GM21515 (cell line): ENCODE results near the gene CNTLN.
"Not testable (repeated sequence)": the region's sequence is repeated elsewhere in the genome, so short reads cannot be mapped to it uniquely, and the experiment has no call there.

Experiments used
- ATAC-seq: cut with Tn5 transposase; IDR thresholded peaks from one replicate; pipeline ENCODE4 v1.9.1; 2021; ENCODE audit not compliant: unreplicated experiment

CNTLN gene

GRCh38 chr9:17291766-17292165 lies 156.9 kb downstream of the CNTLN start:
- no peak for ATAC-seq

DNA sequence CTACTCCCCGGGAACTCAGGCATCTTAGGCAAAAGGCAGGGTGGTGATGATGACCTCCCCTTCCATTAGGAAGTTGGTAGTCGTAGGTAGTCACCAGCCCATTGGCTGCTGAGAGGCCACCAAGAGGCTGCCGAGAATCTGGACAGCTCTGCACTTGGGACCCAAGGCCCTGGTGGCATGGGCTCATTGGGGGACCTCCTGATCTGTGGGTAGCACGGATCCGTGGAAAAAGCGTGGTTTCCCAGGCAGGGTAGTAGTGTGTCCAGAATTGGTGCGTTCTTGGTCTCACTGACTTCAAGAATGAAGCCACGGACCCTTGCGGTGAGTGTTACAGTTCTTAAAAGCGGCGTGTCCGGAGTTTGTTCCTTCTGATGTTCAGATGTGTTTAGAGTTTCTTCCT lies 158.8 kb downstream of the CNTLN start:
- ATAC-seq = no peak

DNA sequence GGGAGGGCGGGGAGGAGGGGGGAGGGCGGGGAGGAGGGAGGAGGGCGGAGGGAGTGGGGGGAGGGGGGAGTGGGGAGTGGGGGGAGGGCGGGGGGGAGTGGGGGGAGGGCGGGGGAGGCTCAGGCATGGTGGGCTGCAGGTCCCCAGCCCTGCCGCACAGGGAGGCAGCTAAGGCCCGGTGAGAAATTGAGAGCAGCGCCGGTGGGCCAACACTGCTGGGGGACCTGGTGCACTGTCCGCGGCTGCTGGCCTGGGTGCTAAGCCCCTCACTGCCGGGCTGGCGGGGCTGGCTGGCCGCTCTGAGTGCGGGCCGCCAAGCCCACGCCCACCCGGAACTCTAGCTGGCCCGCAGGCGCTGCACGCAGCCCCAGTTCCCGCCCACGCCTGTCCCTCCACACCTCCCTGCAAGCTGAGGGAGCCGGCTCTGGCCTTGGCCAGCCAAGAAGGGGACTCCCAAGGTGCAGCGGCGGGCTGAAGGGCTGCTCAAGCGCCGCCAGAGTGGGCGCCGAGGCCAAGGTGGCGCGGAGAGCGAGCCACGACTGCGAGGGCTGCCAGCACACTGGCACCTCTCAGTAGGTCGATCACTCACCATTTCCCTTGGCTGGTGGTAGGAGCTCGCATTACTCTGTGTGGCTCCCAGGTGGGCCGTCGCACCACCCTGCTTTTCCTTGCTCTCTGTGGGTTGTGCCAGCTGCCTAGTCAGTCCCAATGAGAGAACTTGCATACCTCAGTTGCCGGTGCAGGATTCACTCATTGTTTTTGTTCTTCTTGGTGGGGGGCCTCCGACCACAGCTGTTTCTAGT lies 160.2 kb downstream of the CNTLN start:
- no peak for ATAC-seq

GRCh38 chr9:17315341-17315740 lies 180.5 kb downstream of the CNTLN start:
- no peak for ATAC-seq

DNA sequence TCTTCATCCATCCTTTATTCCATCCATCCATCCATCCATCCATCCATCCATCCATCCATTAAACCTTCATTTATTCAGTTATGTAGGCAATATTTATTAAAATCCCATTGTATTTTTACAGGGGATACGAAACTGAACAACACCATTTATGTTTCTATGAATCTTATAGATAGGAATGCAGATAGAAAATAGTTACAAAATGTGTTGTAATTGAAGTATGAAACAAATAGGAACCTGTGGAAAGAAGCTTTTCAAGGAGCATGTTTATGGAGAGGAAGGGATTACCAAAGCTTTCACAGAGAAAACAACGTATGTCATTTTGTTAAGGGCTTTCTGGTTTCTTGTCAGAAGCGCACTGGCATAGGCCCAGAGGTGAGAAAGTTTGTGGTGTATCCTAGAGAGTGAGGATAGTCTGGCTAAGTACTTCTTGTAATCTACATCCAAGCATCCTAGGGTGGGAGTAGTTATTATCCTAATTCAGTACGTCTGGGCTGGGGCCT lies 184.0 kb downstream of the CNTLN start:
- ATAC-seq = no peak

DNA sequence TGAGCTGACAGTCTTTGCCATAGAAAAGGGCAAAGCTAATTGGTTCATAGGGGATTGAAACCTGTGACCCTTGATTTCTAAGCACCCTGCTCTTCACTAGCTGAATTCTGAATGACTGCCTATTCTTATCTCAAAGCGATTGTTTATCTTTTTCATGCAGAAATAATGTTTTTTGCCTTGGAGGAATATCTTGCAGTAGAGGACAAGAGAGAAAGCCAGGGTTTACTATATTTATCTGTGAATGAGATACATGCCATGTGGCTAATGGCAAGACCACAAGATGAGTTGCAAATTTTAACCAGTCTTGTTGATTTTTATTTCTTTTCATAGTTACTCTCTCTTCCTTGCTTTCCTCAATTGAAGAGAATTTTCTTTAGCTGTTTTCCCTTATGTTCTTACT lies 185.0 kb downstream of the CNTLN start:
- no peak for ATAC-seq

GRCh38 chr9:17322882-17323864 lies 188.3 kb downstream of the CNTLN start:
- no peak for ATAC-seq

GRCh38 chr9:17328331-17328730 lies 193.5 kb downstream of the CNTLN start:
- no peak for ATAC-seq

DNA sequence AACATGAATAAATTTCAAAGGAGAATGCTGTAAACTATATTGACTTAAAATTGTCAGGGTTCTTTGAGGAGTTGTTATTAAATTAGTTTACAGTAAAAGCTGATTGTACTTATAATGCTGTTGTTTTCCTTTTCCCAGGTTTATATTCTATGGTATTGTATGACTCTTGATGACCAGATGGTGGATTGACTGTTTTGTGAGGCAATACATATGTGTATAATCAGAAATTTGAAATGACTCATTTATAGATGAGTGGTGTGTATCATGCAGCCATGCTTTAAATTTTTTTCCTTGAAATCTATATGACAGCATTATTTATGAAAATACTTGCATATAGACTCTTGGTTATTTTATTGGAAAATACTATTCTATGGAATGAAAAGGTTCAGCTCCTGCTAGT lies 195.3 kb downstream of the CNTLN start:
- ATAC-seq = no peak

DNA sequence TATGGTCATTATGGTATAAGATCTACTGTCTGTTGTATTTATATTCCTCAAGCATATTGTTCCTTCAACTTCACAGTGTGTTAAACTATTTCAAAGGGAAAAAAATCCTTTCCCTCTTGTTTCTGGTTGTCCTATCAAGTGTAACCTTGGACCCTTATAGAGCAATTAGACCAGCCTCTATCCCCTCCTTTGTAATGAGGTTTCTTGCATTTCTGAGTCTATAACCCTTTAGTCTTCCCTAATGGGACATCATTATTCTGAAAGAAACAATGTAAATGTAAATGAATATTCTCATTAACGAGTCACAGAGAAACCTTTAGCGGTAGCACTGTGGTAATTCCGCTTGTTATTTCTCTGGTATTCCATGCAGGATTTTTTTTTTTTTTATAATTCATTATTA lies 197.3 kb downstream of the CNTLN start:
- ATAC-seq = no peak

DNA sequence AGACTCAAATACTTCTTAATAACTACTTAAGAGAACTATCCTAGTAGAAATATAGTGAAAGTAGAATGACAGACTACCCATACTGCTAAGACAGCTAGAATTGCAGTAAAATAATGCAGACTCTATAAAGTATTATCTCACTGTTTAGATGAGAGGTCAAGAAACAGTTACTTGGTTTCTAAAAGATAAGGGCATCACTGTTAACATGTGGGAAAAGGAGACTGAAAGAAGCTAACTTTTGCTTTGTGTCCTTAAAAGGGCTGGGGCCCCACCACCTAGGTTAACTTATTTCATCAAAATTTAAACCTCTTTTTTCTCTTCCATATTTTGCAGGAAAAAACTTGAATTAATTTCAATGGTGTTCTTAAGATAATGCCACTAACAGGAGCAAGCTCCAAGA lies 204.3 kb downstream of the CNTLN start:
- ATAC-seq = no peak

GRCh38 chr9:17342696-17343095 lies 207.9 kb downstream of the CNTLN start:
- ATAC-seq = no peak

DNA sequence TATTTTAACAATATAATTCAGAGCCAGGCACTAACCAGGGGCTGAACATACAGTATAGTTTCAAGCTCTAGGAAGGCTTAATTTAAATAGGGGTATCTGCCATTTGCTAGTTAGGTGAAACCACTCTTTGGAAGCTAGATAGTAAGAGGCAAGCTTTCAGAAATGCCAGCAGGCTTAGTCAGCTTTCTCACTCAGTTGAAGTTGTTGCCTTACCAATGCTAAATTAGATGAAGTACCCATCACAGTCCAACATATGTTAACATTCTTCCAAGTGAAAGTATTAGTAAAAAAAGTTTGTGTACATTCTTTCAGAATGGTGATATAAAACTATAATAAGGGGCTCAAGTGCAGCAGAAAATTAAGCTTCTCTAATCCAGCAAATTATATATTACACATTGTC lies 215.0 kb downstream of the CNTLN start:
- ATAC-seq = no peak

DNA sequence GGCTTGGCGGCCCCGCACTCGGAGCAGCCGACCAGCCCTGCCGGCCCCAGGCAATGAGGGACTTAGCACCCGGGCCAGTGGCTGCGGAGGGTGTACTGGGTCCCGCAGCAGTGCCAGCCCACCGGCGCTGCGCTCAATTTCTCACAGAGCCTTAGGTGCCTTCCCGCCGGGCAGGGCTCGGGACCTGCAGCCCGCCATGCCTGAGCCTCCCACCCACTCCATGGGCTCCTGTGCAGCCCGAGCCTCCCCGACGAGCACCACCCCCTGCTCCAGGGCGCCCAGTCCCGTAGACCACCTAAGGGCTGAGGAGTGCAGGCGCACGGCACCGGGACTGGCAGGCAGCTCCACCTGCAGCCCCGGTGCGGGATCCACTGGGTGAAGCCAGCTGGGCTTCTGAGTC lies 219.2 kb downstream of the CNTLN start:
- ATAC-seq = not testable (repeated sequence)

GRCh38 chr9:17361378-17361777 lies 226.5 kb downstream of the CNTLN start:
- no peak for ATAC-seq

DNA sequence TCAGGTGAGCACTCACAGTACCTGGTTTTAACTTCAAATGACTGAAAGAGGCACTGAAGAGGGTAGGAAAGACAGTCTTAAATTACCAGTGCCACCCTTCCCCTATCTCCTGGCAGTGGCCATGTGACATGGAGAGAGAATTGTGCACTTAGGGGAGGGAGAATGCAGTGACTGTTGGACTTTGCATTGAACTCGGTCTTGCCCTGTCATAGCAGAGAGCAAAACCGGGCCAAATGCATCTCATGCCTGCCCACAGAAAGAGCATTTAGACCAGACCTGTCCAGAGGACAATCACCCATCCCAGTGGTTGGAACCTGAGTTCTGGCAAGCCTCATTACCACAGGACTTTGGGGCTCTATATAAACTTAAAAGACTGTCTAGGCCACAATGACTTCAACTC lies 232.2 kb downstream of the CNTLN start:
- no peak for ATAC-seq

DNA sequence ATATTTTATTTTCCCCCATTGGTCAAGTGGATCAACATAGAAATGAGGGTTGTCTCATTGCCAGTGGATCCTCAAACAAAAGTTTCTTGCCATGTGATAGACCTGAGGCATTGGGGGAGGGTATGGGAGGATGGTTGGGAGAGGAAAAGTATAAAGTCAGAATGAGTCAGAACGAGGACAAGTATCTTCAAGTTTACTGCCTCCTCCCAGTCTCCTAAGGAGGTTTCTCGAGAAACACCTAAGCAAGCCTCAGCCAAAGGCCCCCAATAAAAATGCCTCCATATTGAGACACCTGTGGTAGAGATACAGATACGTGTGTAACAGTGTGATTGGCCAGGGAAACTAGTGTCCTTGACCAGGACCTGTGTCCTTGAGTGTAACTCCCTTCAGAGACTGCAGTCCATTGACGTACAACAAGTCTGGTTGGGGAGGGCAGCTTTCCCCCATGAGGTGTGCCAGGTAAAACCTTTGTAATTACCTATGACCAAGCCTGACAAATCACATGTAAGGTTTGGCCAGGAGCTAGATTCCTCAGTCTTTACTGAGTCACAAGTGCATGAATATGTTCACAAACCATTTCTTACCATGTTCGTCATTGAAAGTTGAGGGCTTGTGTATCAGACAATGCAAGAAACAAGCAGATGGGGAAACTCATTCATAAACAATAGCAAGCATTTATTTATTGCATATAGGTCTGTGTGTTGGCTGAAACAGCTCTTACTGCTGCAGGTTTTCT lies 245.5 kb downstream of the CNTLN start:
- ATAC-seq = no peak

DNA sequence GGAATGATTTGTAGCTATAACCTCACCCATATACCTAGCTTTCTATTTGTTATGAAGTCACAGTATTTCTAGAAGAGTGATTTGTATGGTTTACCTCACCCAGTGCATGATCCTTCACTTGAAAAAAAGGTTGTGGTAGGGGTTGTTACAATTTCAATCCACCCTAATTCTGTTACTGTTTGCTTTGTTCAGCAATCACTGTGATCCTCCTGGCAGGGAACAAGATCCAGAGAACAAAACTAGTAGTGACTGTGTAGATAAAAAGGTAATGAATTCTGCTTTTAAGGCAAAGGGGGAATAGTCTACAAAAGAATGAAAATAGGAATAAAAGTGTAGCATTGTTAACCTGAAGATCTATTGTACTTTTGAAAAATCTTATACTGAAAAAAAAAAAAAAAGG lies 252.7 kb downstream of the CNTLN start:
- no peak for ATAC-seq

GRCh38 chr9:17389026-17389425 lies 254.2 kb downstream of the CNTLN start:
- no peak for ATAC-seq

- ATAC-seq = no peak
These were observed 260.2 kb downstream of the CNTLN start for GRCh38 chr9:17394881-17395510.
